Esophagus muscularis mucosa (tissue), 3 donors: ENCODE results near the gene SPTBN2.

Experiments used
- POLR2AphosphoS5 ChIP-seq, 2 donors: sonication (generic); formaldehyde crosslinking; IDR thresholded peaks; one replicate each; pipeline ENCODE4 v1.6.1; 2017; ENCODE audit warnings: antibody characterized with exemption in 2 of 2
- TF ChIP-seq, protein P1 (sequence below), 3 experiments: fragments of 200-600 bp in 2 of 3; fragments of 450-650 bp in 1 of 3; sonication (generic) in 2 of 3; IDR thresholded peaks; one replicate each; pipeline ENCODE4 v1.5.1; 2017 to 2019; ENCODE audit warnings: antibody characterized with exemption in 3 of 3, mild to moderate bottlenecking in 2 of 3, moderate library complexity in 1 of 3

DNA sequence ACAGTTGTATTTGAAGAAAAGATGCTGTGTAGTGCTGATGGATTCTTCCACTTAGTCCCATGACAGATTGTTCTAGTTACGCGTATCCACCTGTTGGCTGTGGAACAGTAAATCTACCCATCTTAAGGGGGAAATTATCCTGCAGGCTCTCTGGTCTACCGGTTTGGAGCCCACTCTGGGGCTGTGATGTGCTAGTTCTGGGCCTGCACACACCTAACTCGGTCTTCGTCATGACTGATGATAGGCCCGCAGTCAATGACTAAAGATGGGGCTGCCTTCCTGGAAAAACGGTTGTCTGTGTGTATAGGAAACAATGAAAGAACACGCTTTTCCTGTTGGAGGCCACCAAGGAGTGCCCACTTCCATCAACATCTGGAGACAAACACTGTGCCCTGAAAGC lies 45.1 kb downstream of the SPTBN2 start:
- no peak for TF ChIP-seq POLR2AphosphoS5 (IDR thresholded peaks at IDR 0.05)
- TF ChIP-seq, protein P1, sequence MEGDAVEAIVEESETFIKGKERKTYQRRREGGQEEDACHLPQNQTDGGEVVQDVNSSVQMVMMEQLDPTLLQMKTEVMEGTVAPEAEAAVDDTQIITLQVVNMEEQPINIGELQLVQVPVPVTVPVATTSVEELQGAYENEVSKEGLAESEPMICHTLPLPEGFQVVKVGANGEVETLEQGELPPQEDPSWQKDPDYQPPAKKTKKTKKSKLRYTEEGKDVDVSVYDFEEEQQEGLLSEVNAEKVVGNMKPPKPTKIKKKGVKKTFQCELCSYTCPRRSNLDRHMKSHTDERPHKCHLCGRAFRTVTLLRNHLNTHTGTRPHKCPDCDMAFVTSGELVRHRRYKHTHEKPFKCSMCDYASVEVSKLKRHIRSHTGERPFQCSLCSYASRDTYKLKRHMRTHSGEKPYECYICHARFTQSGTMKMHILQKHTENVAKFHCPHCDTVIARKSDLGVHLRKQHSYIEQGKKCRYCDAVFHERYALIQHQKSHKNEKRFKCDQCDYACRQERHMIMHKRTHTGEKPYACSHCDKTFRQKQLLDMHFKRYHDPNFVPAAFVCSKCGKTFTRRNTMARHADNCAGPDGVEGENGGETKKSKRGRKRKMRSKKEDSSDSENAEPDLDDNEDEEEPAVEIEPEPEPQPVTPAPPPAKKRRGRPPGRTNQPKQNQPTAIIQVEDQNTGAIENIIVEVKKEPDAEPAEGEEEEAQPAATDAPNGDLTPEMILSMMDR (IDR thresholded peaks at IDR 0.05): no peak
